Gastroesophageal sphincter (tissue), 4 donors: ENCODE results near the gene ENO3. TPM values are rescaled to one million over a fixed set of nuclear protein-coding genes. Genes with fewer than 3 reads are reported as not detected.

ENCODE experiments used
- ATAC-seq: fragments of 150-250 bp; one replicate; pipeline ENCODE4 v1.9.1; 2016; ENCODE audit warnings: mild to moderate bottlenecking, moderate library complexity
- H3K27ac ChIP-seq, 4 donors: fragments of 200-600 bp; sonication (generic) in 3 of 4; 1 replicate in 3 of 4; 2 replicates in 1 of 4; pipeline ENCODE4 v1.5.1; 2016 to 2019
- H3K27me3 ChIP-seq: fragments of 200-600 bp; sonication (generic); one replicate; pipeline ENCODE4 v1.5.1; 2019
- H3K36me3 ChIP-seq, 2 donors: fragments of 200-600 bp; sonication (generic); one replicate each; pipeline ENCODE4 v1.5.1; 2019; ENCODE audit warnings: control low read depth in 1 of 2
- H3K4me1 ChIP-seq, 3 donors: fragments of 200-600 bp; sonication (generic); 1 replicate in 2 of 3; 2 replicates in 1 of 3; pipeline ENCODE4 v1.5.1; 2016 to 2019; ENCODE audit warnings: control low read depth in 2 of 3
- H3K4me3 ChIP-seq, 2 donors: fragments of 200-600 bp; sonication (generic); one replicate each; pipeline ENCODE4 v1.5.1; 2019; ENCODE audit warnings: mild to moderate bottlenecking in 1 of 2, moderate library complexity in 1 of 2
- H3K9me3 ChIP-seq, 3 donors: fragments of 200-600 bp; sonication (generic); one replicate each; pipeline ENCODE4 v1.5.1; 2017 to 2019; ENCODE audit warnings: control low read depth in 2 of 3
- CTCF ChIP-seq, 4 experiments: fragments of 200-600 bp in 2 of 4; fragments of 450-650 bp in 2 of 4; sonication (generic) in 1 of 4; IDR thresholded peaks; one replicate each; pipeline ENCODE4 v1.5.1; 2017 to 2019; ENCODE audit warnings: antibody characterized with exemption in 4 of 4, mild to moderate bottlenecking in 2 of 4, moderate library complexity in 2 of 4
- EP300 ChIP-seq: sonication (generic); formaldehyde crosslinking; IDR thresholded peaks from one replicate; pipeline ENCODE4 v1.6.1; 2017; ENCODE audit warnings: antibody characterized with exemption, mild to moderate bottlenecking
- POLR2A ChIP-seq, 2 donors: fragments of 450-650 bp; IDR thresholded peaks; one replicate each; pipeline ENCODE4 v1.6.1; 2017; ENCODE audit warnings: antibody characterized with exemption in 2 of 2, mild to moderate bottlenecking in 2 of 2, moderate library complexity in 1 of 2
- POLR2AphosphoS5 ChIP-seq: sonication (generic); formaldehyde crosslinking; IDR thresholded peaks from one replicate; pipeline ENCODE4 v1.6.1; 2017; ENCODE audit warnings: antibody characterized with exemption
- WGBS, 2 donors: methylation state at CpG; one replicate each; pipeline ENCODE4 v1.1.5; 2018; ENCODE audit warnings: low coverage in 1 of 2; 5-methylcytosine and 5-hydroxymethylcytosine counted together
- total RNA-seq, 4 donors: library from RNA; depleted of rRNA; stranded (reverse); fragments of >200 nt; gene quantifications; one replicate each; pipeline ENCODE4 v1.1.0, GENCODE V29; 2016

Gene ENO3
- total RNA-seq, 4 donors from 2014 or later, result 1.5 to 16.2 (median 7.6) TPM

GRCh38 chr17:4967539-4968485, 16.9 kb downstream of the ENO3 start, which contains the start of gene SPAG7:
Gene SPAG7 (minus strand): TSS chr17:4967817. CDS start chr17:4967804, 13 bp downstream.
- Histone ChIP-seq H3K9me3 (no peaks in the 10 kb centered on the region), H3K27me3 (no peaks in the 10 kb centered on the region), H3K27ac (peak within 1 kb of the TSS; percentile 88 to 95 (median 94)), H3K4me3 (peak within 1 kb of the TSS; percentile 70 to 76), H3K36me3 (peaks cover 0 to 34% of the 10 kb centered on the region in 2 donors), H3K4me1 (peaks cover 3 to 66% (median 30%) of the 10 kb centered on the region in 3 donors)
- ATAC-seq, result peak; percentile 84
- 0 to 2% methylated on average over 26 to 36 of the region's 66 CpGs for WGBS, 2 donors
- TF ChIP-seq POLR2A (IDR thresholded peaks at IDR 0.05) (peak; percentile 48 to 62), EP300 (no peak), POLR2AphosphoS5 (peak; percentile 83), CTCF (IDR thresholded peaks at IDR 0.05) (peak in 3 of 4 experiments; percentile 26 to 43 (median 41))

- Histone ChIP-seq H3K9me3 (no peaks in the 10 kb centered on the region), H3K36me3 (peaks cover 0 to 38% of the 10 kb centered on the region in 2 donors), H3K27me3 (no peaks in the 10 kb centered on the region), H3K4me3 (peak overlapping the region; percentile 31 to 76), H3K4me1 (peaks cover 3 to 69% (median 30%) of the 10 kb centered on the region in 3 donors), H3K27ac (peak overlapping the region; percentile 77 to 95 (median 94))
- WGBS, 2 donors, result 20 to 27% methylated on average over 7 to 19 of the region's 23 CpGs
- ATAC-seq, result no peak
- TF ChIP-seq CTCF (IDR thresholded peaks at IDR 0.05), result no peak
- TF ChIP-seq EP300, result no peak
- TF ChIP-seq POLR2A (IDR thresholded peaks at IDR 0.05), result no peak
Observed at GRCh38 chr17:4968486-4969046, 17.6 kb downstream of the ENO3 start.

GRCh38 chr17:4969047-4969550, 18.2 kb downstream of the ENO3 start:
- ATAC-seq, result no peak
- no peak for TF ChIP-seq EP300
- no peak for TF ChIP-seq CTCF (IDR thresholded peaks at IDR 0.05)
- peak; percentile 81 for TF ChIP-seq POLR2AphosphoS5
- no peak for TF ChIP-seq POLR2A (IDR thresholded peaks at IDR 0.05)
- peak overlapping the region; percentile 31 to 76 for H3K4me3 ChIP-seq
- H3K27ac ChIP-seq, result peak overlapping the region; percentile 77 to 95 (median 94)
- WGBS, 2 donors, result 47% methylated on average over 11 of the region's 15 CpGs; no CpG with 5 or more reads in 1 of the 2 donors
- H3K9me3 ChIP-seq, result no peaks in the 10 kb centered on the region
- H3K36me3 ChIP-seq, result peaks cover 0 to 43% of the 10 kb centered on the region in 2 donors
- no peaks in the 10 kb centered on the region for H3K27me3 ChIP-seq
- H3K4me1 ChIP-seq, result peaks cover 3 to 74% (median 32%) of the 10 kb centered on the region in 3 donors

GRCh38 chr17:4969551-4970173, 18.7 kb downstream of the ENO3 start:
- H3K27me3 ChIP-seq, result no peaks in the 10 kb centered on the region
- no peak for TF ChIP-seq POLR2A (IDR thresholded peaks at IDR 0.05)
- no peak for TF ChIP-seq POLR2AphosphoS5
- TF ChIP-seq EP300, result no peak
- no peak for TF ChIP-seq CTCF (IDR thresholded peaks at IDR 0.05)
- no peaks in the 10 kb centered on the region for H3K9me3 ChIP-seq
- peak overlapping the region in 1 of 2 donors; percentile 76 for H3K4me3 ChIP-seq
- no peak for ATAC-seq
- H3K4me1 ChIP-seq, result peaks cover 3 to 80% (median 33%) of the 10 kb centered on the region in 3 donors
- WGBS, 2 donors, result 51 to 61% methylated on average over 6 to 8 of the region's 16 CpGs
- H3K27ac ChIP-seq, result peak overlapping the region; percentile 77 to 95 (median 94)
- peaks cover 0 to 49% of the 10 kb centered on the region in 2 donors for H3K36me3 ChIP-seq
